ENCODE data around the gene CAMKK1.

The CAMKK1 gene

DNA sequence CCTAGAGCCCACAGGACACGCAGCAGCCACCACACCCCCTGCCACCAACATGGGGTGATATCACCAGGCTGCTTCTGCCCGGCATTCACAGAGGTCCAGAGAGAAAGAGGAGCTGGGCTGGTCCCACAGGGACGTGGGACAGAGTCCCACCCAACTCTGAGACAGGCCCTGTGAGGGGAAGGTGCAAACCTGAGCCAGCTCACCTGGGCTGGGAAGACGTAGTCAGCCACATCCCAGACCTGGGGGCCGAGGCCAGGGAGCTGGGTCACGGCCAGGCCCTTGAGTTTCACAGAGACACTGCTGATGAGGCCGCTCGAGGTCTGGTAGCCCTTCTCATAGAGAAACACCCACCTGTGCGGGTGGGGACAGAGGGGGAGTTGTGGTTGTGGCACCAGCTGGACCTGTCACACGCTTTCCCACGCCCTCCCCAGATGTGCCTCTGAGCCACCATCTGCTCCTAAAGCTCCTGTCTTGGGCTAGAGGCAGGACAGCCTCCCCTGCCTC lies 12.2 kb upstream of the CAMKK1 start:
- Histone ChIP-seq H3K36me3 (no peaks in the 10 kb centered on the region), H3K27me3 (no peaks in the 10 kb centered on the region), H3K4me1 (no peaks in the 10 kb centered on the region), H3K9me3 (no peaks in the 10 kb centered on the region), H3K4me3 (ENCODE audit: low read depth, low read length) (no peak overlapping the region)
- no peak for DNase-seq
- TF ChIP-seq CTCF (IDR thresholded peaks at IDR 0.05; ENCODE audit: low read depth, low read length) = no peak

- Histone ChIP-seq H3K27me3 (no peaks in the 10 kb centered on the region), H3K36me3 (no peaks in the 10 kb centered on the region), H3K4me1 (no peaks in the 10 kb centered on the region), H3K4me3 (ENCODE audit: low read depth, low read length) (no peak overlapping the region), H3K9me3 (no peaks in the 10 kb centered on the region)
- TF ChIP-seq CTCF (IDR thresholded peaks at IDR 0.05; ENCODE audit: low read depth, low read length) = no peak
- no peak for DNase-seq
Observed at GRCh38 chr17:3904501-3904900, 11.6 kb upstream of the CAMKK1 start.

GRCh38 chr17:3903881-3904290 lies 11.0 kb upstream of the CAMKK1 start:
- Histone ChIP-seq H3K27me3 (no peaks in the 10 kb centered on the region), H3K4me1 (no peaks in the 10 kb centered on the region), H3K9me3 (no peaks in the 10 kb centered on the region), H3K4me3 (ENCODE audit: low read depth, low read length) (no peak overlapping the region), H3K36me3 (no peaks in the 10 kb centered on the region)
- TF ChIP-seq CTCF (IDR thresholded peaks at IDR 0.05; ENCODE audit: low read depth, low read length) = no peak
- no peak for DNase-seq

DNA sequence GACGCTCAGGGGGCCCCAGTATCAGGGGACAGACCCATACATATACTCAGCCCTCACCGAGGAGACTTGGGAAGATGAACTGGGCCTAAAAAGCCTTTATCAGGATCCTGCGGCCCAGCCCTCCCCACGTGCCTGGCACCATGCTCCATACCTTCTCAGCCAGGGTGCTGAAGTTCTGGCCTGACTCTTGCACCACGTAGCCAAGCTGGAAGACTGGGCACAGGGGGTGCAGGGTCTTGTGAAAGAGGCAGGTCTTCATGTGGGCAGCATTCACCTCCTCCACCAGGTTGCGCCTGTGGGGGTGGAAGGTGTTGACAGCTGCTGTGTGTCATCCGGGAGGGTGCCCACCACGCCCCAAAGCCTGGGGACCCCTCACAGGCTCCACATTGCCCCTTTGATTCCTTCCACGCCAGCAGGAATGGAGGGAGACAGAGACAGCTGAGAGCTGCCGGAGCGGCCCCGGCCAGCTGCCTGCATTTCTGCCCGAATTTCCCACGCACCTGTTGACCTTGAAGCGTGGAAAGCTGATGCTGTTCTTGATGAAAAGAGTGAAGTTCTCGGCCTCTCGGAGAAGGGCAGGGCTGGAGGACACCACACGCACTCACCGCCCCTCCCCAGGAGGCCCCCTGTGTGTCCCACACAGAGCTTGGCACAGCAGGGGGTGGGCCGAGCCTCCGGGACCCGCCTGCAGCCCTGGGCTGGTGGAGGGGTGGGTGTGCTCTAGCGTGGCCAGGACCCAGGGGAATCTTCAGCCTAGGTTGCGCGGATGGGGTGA lies 10.4 kb upstream of the CAMKK1 start:
- H3K4me3 ChIP-seq (ENCODE audit: low read depth, low read length) = no peak overlapping the region
- no peaks in the 10 kb centered on the region for H3K4me1 ChIP-seq
- no peak for DNase-seq
- no peaks in the 10 kb centered on the region for H3K27me3 ChIP-seq
- TF ChIP-seq CTCF (IDR thresholded peaks at IDR 0.05; ENCODE audit: low read depth, low read length) = no peak
- H3K9me3 ChIP-seq = no peaks in the 10 kb centered on the region
- no peaks in the 10 kb centered on the region for H3K36me3 ChIP-seq

DNA sequence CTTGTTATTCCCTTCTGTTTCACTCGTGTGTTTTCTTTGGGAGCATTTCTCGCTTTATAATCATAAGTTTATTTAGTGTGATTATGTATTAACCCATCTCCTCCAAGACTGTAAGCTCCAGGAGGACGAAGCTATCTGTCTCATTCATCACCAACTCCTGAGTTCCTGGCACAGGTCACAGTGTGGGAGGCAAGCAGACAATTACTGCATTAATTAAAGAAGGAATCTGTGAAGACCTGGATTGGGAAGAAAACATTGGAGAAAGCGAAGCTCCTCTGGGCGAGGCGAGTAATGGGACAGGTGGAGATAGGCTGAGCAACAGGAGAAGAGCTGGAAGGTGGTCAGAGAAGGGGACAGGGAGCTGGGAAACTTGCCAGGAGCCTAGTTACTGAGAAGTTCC lies 7.8 kb upstream of the CAMKK1 start:
- Histone ChIP-seq H3K27me3 (no peaks in the 10 kb centered on the region), H3K4me3 (ENCODE audit: low read depth, low read length) (no peak overlapping the region), H3K4me1 (no peaks in the 10 kb centered on the region), H3K36me3 (no peaks in the 10 kb centered on the region), H3K9me3 (no peaks in the 10 kb centered on the region)
- DNase-seq = no peak
- no peak for TF ChIP-seq CTCF (IDR thresholded peaks at IDR 0.05; ENCODE audit: low read depth, low read length)

- Histone ChIP-seq H3K27me3 (no peaks in the 10 kb centered on the region), H3K9me3 (no peaks in the 10 kb centered on the region), H3K36me3 (no peaks in the 10 kb centered on the region), H3K4me1 (no peaks in the 10 kb centered on the region), H3K4me3 (ENCODE audit: low read depth, low read length) (no peak overlapping the region)
- no peak for TF ChIP-seq CTCF (IDR thresholded peaks at IDR 0.05; ENCODE audit: low read depth, low read length)
- DNase-seq = no peak
Observed at GRCh38 chr17:3897731-3898130, 4.9 kb upstream of the CAMKK1 start.
